Regular cardiac myocyte (primary cell): Measurements from ENCODE around the gene DAGLB. TPM values are rescaled to one million over a fixed set of nuclear protein-coding genes. Genes with fewer than 3 reads are reported as not detected.

Experiments
- total RNA-seq: library from RNA; depleted of rRNA; stranded (reverse); fragments of >200 nt; gene quantifications from 2 replicates; pipeline ENCODE4 v1.2.3, GENCODE V29; 2014

Gene DAGLB
- 23.0 and 30.4 TPM in 2 replicates for total RNA-seq

GRCh38 chr7:6447581-6448199 lies at the start of gene DAGLB:
TSS of gene DAGLB (minus strand) at chr7:6447954. CDS start at chr7:6447842, 112 bp downstream.

Other genes starting within 250 kb of the DAGLB start
- 28.2 and 40.3 TPM in 2 replicates for gene CYTH3, start 175.3 kb downstream of the DAGLB start, total RNA-seq
- gene FAM220A, start 99.0 kb downstream of the DAGLB start, total RNA-seq: 19.6 and 27.9 TPM in 2 replicates
- 32.7 and 87.8 TPM in 2 replicates for gene RAC1, start 73.4 kb downstream of the DAGLB start, total RNA-seq
- 247 and 307 TPM in 2 replicates for gene KDELR2, start 36.2 kb upstream of the DAGLB start, total RNA-seq
- under 0.01 TPM in 1 of 2 replicates, not detected in the other for gene GRID2IP, start 103.5 kb upstream of the DAGLB start, total RNA-seq
- gene ZDHHC4, start 129.5 kb upstream of the DAGLB start, total RNA-seq: 39.9 and 58.6 TPM in 2 replicates
- 6.7 and 9.0 TPM in 2 replicates for gene INTS15, start 142.1 kb upstream of the DAGLB start, total RNA-seq
- 0.19 and 0.28 TPM in 2 replicates for gene ZNF853, start 167.7 kb upstream of the DAGLB start, total RNA-seq
- gene ZNF316, start 189.4 kb upstream of the DAGLB start, total RNA-seq: 15.5 and 15.7 TPM in 2 replicates